Progenitor cell of endocrine pancreas (in vitro differentiated cells): ENCODE measurements around the gene USP6NL. TPM values are rescaled to one million over a fixed set of nuclear protein-coding genes. Genes with fewer than 3 reads are reported as not detected.

Experiments used
- DNase-seq: peaks from one replicate; pipeline ENCODE4 v3.0.0; 2021; ENCODE audit warnings: low spot score; ENCODE audit not compliant: unreplicated experiment
- H3K27ac Mint-ChIP-seq: 2 replicates; pipeline ENCODE4 v1.8.0; 2021; ENCODE audit warnings: mild to moderate bottlenecking, moderate library complexity, mixed read lengths
- H3K27me3 Mint-ChIP-seq: 2 replicates; pipeline ENCODE4 v1.8.0; 2021; ENCODE audit warnings: mixed read lengths
- H3K36me3 Mint-ChIP-seq: 2 replicates; pipeline ENCODE4 v1.8.0; 2022; ENCODE audit warnings: mixed read lengths; ENCODE audit not compliant: insufficient read depth
- H3K4me1 Mint-ChIP-seq: 2 replicates; pipeline ENCODE4 v1.8.0; 2021; ENCODE audit warnings: low read depth, mixed read lengths
- H3K4me3 Mint-ChIP-seq: 2 replicates; pipeline ENCODE4 v1.8.0; 2021; ENCODE audit warnings: low read depth, mild to moderate bottlenecking, moderate library complexity, mixed read lengths
- H3K9me3 Mint-ChIP-seq: 2 replicates; pipeline ENCODE4 v1.8.0; 2021; ENCODE audit warnings: low read depth, mixed read lengths
- total RNA-seq: library from RNA; stranded (reverse); gene quantifications from 2 replicates; pipeline ENCODE4 v1.2.1, GENCODE V29; 2021
- TF ChIP-seq, protein P1 (sequence below): fragments of 200-600 bp; sonication (generic); IDR thresholded peaks from one replicate; pipeline ENCODE4 v1.5.0; 2021; ENCODE audit warnings: antibody characterized with exemption, mild to moderate bottlenecking; ENCODE audit not compliant: unreplicated experiment

The USP6NL gene
- total RNA-seq, 1 donor from 2014 or later, result 37.3 TPM

DNA sequence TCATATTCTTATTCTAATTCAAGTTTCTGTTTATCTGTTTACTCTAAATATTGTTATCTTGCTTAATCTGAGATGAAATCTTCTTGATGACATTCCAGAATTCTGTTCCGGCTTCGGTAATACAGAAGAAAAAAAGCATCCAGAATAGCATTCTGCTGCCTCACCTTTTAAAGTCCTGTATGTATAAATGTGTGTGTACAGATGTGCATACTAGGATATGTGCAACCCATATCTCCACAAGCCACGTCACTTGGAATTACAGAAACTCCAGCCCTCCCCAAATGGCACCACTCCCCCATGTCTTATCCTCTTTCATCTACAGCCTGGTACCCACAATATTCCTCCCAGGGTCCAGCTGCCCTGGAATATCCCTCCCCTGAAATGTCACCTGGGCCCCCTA lies 27.9 kb upstream of the USP6NL start:
- Mint-ChIP-seq H3K36me3 (no peaks in the 10 kb centered on the region), H3K4me1 (peaks cover 8% of the 10 kb centered on the region), H3K27me3 (peaks cover 14% of the 10 kb centered on the region), H3K4me3 (no peak overlapping the region), H3K27ac (no peak overlapping the region), H3K9me3 (peaks cover 3% of the 10 kb centered on the region)
- no peak for DNase-seq
- TF ChIP-seq, protein P1, sequence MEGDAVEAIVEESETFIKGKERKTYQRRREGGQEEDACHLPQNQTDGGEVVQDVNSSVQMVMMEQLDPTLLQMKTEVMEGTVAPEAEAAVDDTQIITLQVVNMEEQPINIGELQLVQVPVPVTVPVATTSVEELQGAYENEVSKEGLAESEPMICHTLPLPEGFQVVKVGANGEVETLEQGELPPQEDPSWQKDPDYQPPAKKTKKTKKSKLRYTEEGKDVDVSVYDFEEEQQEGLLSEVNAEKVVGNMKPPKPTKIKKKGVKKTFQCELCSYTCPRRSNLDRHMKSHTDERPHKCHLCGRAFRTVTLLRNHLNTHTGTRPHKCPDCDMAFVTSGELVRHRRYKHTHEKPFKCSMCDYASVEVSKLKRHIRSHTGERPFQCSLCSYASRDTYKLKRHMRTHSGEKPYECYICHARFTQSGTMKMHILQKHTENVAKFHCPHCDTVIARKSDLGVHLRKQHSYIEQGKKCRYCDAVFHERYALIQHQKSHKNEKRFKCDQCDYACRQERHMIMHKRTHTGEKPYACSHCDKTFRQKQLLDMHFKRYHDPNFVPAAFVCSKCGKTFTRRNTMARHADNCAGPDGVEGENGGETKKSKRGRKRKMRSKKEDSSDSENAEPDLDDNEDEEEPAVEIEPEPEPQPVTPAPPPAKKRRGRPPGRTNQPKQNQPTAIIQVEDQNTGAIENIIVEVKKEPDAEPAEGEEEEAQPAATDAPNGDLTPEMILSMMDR, result no peak

DNA sequence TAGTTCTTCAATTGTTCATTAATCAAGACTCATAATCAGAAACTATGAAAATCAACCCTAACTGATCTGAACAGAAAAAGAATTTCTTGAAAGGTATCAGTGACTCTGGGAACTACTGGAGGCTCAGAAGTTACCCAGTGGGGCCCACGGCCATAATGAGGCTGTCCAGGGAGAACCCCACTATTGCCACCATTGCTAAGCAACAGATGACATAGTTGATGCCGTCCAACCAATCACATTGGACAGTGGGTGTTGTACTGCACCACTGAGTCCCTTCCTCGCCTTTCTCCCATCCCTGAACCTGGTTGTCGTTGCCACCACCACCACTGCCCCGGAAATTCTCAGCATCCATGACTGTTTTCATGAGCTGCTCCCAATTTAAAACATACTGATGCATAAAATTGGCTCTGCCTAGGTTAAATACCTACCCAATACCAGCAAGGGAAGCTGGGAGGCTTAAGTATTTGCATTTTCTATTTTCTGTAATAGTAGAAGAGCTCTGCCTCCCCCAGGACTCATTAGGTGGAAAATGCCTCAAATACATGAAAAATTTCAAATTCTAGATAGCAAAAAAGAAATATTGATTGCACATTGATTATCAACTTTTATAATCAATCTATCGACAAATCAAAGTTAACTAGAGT lies 26.7 kb upstream of the USP6NL start:
- TF ChIP-seq, protein P1, result no peak
- no peak overlapping the region for H3K4me3 Mint-ChIP-seq
- no peak overlapping the region for H3K27ac Mint-ChIP-seq
- H3K9me3 Mint-ChIP-seq, result peaks cover 3% of the 10 kb centered on the region
- H3K36me3 Mint-ChIP-seq, result no peaks in the 10 kb centered on the region
- peaks cover 12% of the 10 kb centered on the region for H3K27me3 Mint-ChIP-seq
- peaks cover 8% of the 10 kb centered on the region for H3K4me1 Mint-ChIP-seq
- DNase-seq, result no peak

DNA sequence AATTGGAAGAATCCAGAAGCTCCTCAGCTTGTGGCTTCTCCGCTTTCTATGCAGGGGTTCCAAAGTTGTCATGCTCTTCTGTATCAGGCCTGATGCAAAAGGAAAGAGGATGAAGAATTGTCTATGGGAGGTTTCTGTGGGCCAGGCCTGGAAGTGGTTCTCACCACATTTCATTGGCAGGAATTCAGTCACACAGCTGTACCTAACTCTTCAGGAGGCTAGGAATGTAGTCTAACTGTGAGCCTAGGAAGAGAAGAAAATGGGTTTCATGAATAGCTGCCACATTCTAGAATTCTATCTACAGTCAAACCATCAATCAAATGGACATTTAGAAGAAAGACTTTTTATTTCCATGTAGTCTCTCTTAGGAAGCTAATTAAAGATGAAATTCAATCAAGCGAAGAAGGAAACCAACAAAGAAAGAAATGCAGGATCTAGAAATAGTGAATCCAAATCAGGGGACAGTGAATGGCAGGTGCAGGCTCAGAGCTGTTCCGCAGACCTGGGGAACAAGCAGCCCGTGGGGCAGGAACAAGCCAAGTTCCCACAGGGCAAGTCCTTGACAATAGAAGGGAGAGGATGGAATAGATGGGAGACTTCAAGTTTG lies 25.4 kb upstream of the USP6NL start:
- Mint-ChIP-seq H3K27ac (no peak overlapping the region), H3K9me3 (no peaks in the 10 kb centered on the region), H3K27me3 (peaks cover 3% of the 10 kb centered on the region), H3K4me1 (peaks cover 8% of the 10 kb centered on the region), H3K4me3 (no peak overlapping the region), H3K36me3 (no peaks in the 10 kb centered on the region)
- DNase-seq, result no peak
- TF ChIP-seq, protein P1, result no peak

DNA sequence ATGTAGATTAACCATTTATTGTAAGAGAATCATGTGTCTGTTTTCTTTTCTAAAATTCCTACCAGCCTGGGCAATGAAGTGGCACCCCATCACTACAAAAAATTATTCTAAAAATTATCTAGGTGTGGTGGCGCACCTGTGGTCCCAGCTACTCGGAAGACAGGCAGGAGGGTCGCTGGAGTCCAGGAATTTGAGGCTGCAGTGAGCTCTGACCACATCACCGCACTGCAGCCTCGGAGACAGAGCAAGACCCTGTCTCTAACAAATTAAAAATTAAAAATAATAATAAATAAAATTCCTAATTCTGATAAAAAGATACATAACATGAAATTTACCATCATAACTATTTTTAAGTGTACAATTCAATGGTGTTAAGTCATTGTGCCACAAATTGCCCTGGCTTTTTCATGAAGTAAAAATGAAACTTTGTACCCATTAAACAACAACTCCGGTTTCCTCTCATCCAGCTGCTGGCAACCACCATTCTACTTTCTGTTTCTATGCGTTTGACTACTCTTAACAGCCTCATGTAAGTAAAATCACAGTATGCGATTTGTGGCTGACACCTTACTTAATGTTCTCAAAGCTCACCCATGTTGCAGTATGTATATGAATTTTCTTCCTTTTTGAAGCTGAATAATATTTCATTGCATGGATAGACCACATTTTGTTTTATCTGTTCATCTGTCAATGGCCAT lies 20.6 kb upstream of the USP6NL start:
- Mint-ChIP-seq H3K4me3 (no peak overlapping the region), H3K9me3 (no peaks in the 10 kb centered on the region), H3K27ac (no peak overlapping the region), H3K4me1 (no peaks in the 10 kb centered on the region), H3K27me3 (no peaks in the 10 kb centered on the region), H3K36me3 (no peaks in the 10 kb centered on the region)
- TF ChIP-seq, protein P1, result no peak
- DNase-seq, result no peak

DNA sequence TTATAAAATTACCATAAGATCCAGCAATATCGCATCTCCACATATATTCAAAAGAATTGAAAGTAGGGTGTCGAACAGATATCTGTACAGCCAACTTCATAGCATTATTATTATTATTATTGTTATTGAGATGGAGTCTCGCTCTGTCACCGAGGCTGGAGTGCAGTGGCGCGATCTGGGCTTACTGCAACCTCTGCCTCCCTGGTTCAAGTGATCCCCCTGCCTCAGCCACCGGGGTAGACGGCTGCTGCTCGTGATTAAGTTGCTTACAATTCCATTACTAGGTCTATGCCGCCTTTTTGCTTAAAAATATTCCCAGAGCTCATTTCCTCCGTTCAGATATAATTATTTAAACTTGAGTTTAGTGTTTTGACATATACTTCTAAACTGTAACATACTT lies 19.8 kb upstream of the USP6NL start:
- TF ChIP-seq, protein P1, result no peak
- no peaks in the 10 kb centered on the region for H3K27me3 Mint-ChIP-seq
- no peak overlapping the region for H3K27ac Mint-ChIP-seq
- no peak overlapping the region for H3K4me3 Mint-ChIP-seq
- no peak for DNase-seq
- no peaks in the 10 kb centered on the region for H3K9me3 Mint-ChIP-seq
- H3K4me1 Mint-ChIP-seq, result no peaks in the 10 kb centered on the region
- no peaks in the 10 kb centered on the region for H3K36me3 Mint-ChIP-seq
